ENCODE measurements around the gene ATP6V1C2.

ATP6V1C2 gene

DNA sequence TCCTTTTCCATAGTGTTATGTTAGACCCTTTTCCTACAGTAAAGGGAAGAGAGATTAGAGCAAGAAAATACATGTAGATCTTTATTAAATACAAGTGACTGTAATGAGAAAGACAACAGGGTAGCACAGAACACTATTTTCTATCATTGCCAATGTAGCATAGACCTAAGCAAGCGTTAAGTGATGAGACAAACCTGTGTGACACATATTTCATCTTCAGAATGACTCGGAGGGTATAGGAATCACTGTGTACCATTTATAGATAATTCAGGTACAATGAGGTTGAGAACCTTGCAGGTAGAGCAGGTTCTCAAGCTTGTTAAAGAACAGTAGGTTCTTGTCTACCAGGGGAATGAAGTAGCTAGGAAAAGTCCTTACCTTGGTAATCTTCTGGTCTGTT, 75.3 kb downstream of the ATP6V1C2 start:
- Histone ChIP-seq H4K20me1 (ENCODE audit: insufficient read depth, low read length) (peaks cover 3% of the 10 kb centered on the region; the same call in 1 of the 2 replicates), H2AFZ (ENCODE audit: low read length) (no peak overlapping the region), H3K9ac (ENCODE audit: low read length) (no peak overlapping the region), H3K27ac (ENCODE audit: low read depth, low read length, poor library complexity, severe bottlenecking) (no peak overlapping the region), H3K4me1 (ENCODE audit: insufficient read depth, low read length, severe bottlenecking) (peaks cover 8% of the 10 kb centered on the region), H3K9me2 (ENCODE audit: low read depth, low read length) (no peaks in the 10 kb centered on the region), H3F3A (ENCODE audit: insufficient read depth, low read length) (no peaks in the 10 kb centered on the region), H3K36me3 (ENCODE audit: insufficient read depth, low read length) (peaks cover 97% of the 10 kb centered on the region), H3K4me2 (ENCODE audit: low read length) (no peak overlapping the region), H3K27me3 (ENCODE audit: insufficient read depth, low read length) (no peaks in the 10 kb centered on the region), H3K9me3 (ENCODE audit: low read length) (no peaks in the 10 kb centered on the region), H3K4me3 (ENCODE audit: low read depth, low read length, poor library complexity, severe bottlenecking) (no peak overlapping the region), H3K79me2 (ENCODE audit: insufficient read depth, low read length) (peaks cover 30% of the 10 kb centered on the region)
- TF ChIP-seq, protein P1, sequence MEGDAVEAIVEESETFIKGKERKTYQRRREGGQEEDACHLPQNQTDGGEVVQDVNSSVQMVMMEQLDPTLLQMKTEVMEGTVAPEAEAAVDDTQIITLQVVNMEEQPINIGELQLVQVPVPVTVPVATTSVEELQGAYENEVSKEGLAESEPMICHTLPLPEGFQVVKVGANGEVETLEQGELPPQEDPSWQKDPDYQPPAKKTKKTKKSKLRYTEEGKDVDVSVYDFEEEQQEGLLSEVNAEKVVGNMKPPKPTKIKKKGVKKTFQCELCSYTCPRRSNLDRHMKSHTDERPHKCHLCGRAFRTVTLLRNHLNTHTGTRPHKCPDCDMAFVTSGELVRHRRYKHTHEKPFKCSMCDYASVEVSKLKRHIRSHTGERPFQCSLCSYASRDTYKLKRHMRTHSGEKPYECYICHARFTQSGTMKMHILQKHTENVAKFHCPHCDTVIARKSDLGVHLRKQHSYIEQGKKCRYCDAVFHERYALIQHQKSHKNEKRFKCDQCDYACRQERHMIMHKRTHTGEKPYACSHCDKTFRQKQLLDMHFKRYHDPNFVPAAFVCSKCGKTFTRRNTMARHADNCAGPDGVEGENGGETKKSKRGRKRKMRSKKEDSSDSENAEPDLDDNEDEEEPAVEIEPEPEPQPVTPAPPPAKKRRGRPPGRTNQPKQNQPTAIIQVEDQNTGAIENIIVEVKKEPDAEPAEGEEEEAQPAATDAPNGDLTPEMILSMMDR (IDR thresholded peaks at IDR 0.05; ENCODE audit: low read length), result no peak
- no peak for TF ChIP-seq EZH2 (IDR thresholded peaks at IDR 0.05; ENCODE audit: borderline replicate concordance, low read length)

DNA sequence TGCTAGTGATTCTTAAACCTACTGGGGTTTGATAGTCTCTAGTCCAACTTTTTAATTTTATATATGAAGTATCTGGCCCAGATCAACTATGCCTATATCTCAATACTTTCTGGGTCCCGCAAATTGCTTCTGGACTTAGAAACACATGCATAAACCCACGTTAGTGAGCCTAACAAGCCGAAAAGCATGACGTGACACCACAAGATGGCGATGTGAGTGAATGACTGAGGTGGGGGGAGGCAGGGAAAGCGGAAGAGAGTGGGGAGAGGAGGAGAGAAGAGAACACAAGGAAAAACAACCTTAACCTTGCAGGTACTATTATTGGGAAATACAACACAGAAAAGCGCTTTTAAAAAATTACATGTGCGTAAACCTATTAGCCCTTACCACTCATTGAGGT, 77.4 kb downstream of the ATP6V1C2 start:
- no peak overlapping the region for H2AFZ ChIP-seq (ENCODE audit: low read length)
- peaks cover 46% of the 10 kb centered on the region for H3K79me2 ChIP-seq (ENCODE audit: insufficient read depth, low read length)
- no peaks in the 10 kb centered on the region for H3K9me2 ChIP-seq (ENCODE audit: low read depth, low read length)
- H3K9me3 ChIP-seq (ENCODE audit: low read length), result no peaks in the 10 kb centered on the region
- H3K4me2 ChIP-seq (ENCODE audit: low read length), result no peak overlapping the region
- no peak overlapping the region for H3K27ac ChIP-seq (ENCODE audit: low read depth, low read length, poor library complexity, severe bottlenecking)
- peaks cover 8% of the 10 kb centered on the region for H3K4me1 ChIP-seq (ENCODE audit: insufficient read depth, low read length, severe bottlenecking)
- H3K9ac ChIP-seq (ENCODE audit: low read length), result no peak overlapping the region
- H3F3A ChIP-seq (ENCODE audit: insufficient read depth, low read length), result no peaks in the 10 kb centered on the region
- no peak for TF ChIP-seq EZH2 (IDR thresholded peaks at IDR 0.05; ENCODE audit: borderline replicate concordance, low read length)
- TF ChIP-seq, protein P1 (IDR thresholded peaks at IDR 0.05; ENCODE audit: low read length), result no peak; the same call in 1 of the 2 replicates
- H3K36me3 ChIP-seq (ENCODE audit: insufficient read depth, low read length), result peaks cover 89% of the 10 kb centered on the region
- no peak overlapping the region for H3K4me3 ChIP-seq (ENCODE audit: low read depth, low read length, poor library complexity, severe bottlenecking)
- H3K27me3 ChIP-seq (ENCODE audit: insufficient read depth, low read length), result no peaks in the 10 kb centered on the region
- H4K20me1 ChIP-seq (ENCODE audit: insufficient read depth, low read length), result peaks cover 3% of the 10 kb centered on the region; the same call in 1 of the 2 replicates

DNA sequence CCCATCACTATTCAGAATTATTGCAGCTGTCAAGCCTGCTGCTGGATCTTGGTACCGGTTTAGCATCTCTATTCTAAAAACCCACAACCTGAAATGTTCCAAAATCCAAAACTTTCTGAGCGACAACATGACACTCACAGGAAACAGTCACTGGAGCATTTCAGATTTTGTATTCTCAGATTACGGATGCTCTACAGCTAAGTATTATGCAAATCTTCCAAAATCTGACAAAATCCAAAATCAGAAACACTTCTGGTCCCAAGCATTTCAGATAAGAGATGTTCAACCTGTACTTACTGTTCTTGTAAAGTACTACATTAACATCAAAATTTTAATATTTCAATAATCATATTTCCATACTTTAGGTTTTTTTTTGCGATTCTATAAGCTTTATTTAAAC, 78.7 kb downstream of the ATP6V1C2 start:
- H3K9ac ChIP-seq (ENCODE audit: low read length), result no peak overlapping the region
- H3K79me2 ChIP-seq (ENCODE audit: insufficient read depth, low read length), result peaks cover 52% of the 10 kb centered on the region
- H2AFZ ChIP-seq (ENCODE audit: low read length), result no peak overlapping the region
- TF ChIP-seq EZH2 (IDR thresholded peaks at IDR 0.05; ENCODE audit: borderline replicate concordance, low read length), result no peak
- TF ChIP-seq, protein P1 (IDR thresholded peaks at IDR 0.05; ENCODE audit: low read length), result no peak
- no peak overlapping the region for H3K4me2 ChIP-seq (ENCODE audit: low read length)
- no peaks in the 10 kb centered on the region for H3K9me3 ChIP-seq (ENCODE audit: low read length)
- no peak overlapping the region for H3K4me3 ChIP-seq (ENCODE audit: low read depth, low read length, poor library complexity, severe bottlenecking)
- H3K9me2 ChIP-seq (ENCODE audit: low read depth, low read length), result no peaks in the 10 kb centered on the region
- no peaks in the 10 kb centered on the region for H3F3A ChIP-seq (ENCODE audit: insufficient read depth, low read length)
- H3K4me1 ChIP-seq (ENCODE audit: insufficient read depth, low read length, severe bottlenecking), result peaks cover 8% of the 10 kb centered on the region
- no peak overlapping the region for H3K27ac ChIP-seq (ENCODE audit: low read depth, low read length, poor library complexity, severe bottlenecking)
- H4K20me1 ChIP-seq (ENCODE audit: insufficient read depth, low read length), result peaks cover 3% of the 10 kb centered on the region; the same call in 1 of the 2 replicates
- no peaks in the 10 kb centered on the region for H3K27me3 ChIP-seq (ENCODE audit: insufficient read depth, low read length)
- H3K36me3 ChIP-seq (ENCODE audit: insufficient read depth, low read length), result peaks cover 76% of the 10 kb centered on the region
